NCI-H146 (cell line): ENCODE measurements around the gene MUC22.

ENCODE experiments used
- DNase-seq: peaks from one replicate; lab custom pipeline; 2025; lab: John Stamatoyannopoulos, UW

MUC22 gene

GRCh38 chr6:31079656-31080261, 69.5 kb downstream of the MUC22 start:
- DNase-seq: peak; percentile 52

- DNase-seq: no peak
Measured at GRCh38 chr6:31081872-31082271, 71.6 kb downstream of the MUC22 start.

GRCh38 chr6:31083742-31084354, 73.6 kb downstream of the MUC22 start:
- DNase-seq: no peak
